GM19463 (cell line): ENCODE results near the gene PRSS53.
"Not testable (repeated sequence)": the region's sequence is repeated elsewhere in the genome, so short reads cannot be mapped to it uniquely, and the experiment has no call there.

ENCODE experiments used
- ATAC-seq: cut with Tn5 transposase; IDR thresholded peaks from one replicate; pipeline ENCODE4 v1.9.1; 2021; ENCODE audit warnings: mild to moderate bottlenecking, moderate library complexity; ENCODE audit not compliant: unreplicated experiment

The PRSS53 gene

GRCh38 chr16:31088459-31089183 lies at the start of gene PRSS53:
PRSS53 (minus strand) TSS chr16:31088943; CDS start chr16:31088809, 134 bp downstream.
- no peak for ATAC-seq

DNA sequence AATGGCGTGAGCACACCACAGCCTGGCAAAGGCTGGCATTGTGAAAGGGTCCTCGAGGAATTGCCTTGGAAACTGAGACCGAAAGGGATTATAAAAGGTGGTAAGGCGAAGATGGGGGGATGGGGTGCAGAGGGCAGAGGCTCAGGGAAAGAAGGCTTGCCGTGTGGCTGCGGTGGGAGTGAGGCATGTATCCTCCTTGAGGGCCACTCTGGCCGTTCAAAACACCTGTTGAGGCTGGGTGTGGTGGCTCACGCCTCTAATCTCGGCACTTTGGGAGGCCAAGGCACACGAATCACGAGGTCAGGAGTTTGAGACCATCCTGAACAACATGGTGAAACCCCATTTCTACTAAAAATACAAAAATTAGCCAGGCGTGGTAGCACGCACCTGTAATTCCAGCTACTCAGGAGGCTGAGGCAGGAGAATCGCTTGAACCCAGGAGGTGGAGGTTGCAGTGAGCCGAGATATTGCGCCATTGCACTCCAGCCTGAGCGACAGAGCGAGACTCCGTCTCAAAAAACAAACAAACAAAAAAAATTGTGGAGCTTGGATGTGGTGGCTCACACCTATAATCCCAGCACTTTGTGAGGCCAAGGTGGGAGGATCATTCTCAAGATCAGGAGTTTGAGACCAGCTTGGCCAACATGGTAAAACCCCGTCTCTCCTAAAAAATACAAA lies 48.2 kb upstream of the PRSS53 start:
- not testable (repeated sequence) for ATAC-seq

DNA sequence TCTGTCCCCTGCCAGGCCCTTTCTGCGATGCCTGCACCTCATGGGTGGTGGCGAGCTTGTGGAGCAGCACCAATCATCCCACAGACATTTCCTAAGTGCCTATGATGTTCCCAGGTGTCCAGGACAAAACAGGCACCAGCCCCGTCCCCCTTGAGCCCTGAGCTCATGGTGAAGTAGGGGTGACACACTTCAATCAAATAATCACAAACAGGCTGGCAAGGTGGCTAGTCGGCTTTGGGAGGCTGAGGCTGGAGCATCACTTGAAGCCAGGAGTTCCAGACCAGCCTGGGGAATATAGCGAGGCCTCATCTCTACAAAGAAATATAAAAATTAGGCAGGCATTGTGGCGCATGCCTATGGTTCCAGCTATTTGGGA lies 47.5 kb upstream of the PRSS53 start:
- no peak for ATAC-seq

DNA sequence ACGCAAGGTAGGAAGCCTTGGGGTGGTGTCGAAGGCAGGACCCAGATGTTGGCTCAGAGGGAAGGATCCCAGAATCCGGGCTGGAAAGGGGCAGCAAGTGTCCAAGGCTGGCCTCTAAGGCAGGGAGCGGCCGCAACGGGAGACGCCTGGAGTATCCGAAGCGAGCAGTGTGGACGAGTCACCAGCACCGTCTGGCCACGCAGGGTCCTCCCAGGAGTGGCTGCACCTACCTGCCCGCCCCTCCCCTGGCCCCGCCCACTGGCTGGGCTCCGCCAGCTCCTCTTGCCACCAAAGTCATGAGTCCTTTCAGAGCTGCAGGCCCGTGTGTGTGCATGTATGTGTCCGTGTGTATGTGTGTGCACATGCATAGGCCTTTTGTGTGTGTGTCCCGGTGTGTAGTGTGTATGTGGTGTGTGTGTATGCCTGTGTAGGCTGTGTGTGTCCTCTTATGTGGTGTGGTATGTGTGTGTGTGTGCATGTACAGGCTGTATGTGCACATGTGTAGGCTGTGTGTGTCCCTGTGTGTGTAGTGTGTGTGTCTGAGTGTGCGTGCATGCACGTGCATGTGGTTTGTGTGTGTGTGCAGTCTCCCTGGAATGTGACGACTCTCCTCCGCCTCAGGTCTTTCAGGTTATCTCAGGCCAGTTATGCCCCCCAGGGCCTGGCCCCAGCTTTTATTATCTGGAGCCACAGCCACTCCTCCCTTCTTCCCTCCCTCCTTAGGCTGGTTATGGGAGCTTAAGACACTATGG lies 47.0 kb upstream of the PRSS53 start, which contains the start of gene PRSS8:
PRSS8 (minus strand) TSS at position 193 of the 752 bp plus-strand sequence. CDS start 229 bp downstream, outside the sequence.
- no peak for ATAC-seq

DNA sequence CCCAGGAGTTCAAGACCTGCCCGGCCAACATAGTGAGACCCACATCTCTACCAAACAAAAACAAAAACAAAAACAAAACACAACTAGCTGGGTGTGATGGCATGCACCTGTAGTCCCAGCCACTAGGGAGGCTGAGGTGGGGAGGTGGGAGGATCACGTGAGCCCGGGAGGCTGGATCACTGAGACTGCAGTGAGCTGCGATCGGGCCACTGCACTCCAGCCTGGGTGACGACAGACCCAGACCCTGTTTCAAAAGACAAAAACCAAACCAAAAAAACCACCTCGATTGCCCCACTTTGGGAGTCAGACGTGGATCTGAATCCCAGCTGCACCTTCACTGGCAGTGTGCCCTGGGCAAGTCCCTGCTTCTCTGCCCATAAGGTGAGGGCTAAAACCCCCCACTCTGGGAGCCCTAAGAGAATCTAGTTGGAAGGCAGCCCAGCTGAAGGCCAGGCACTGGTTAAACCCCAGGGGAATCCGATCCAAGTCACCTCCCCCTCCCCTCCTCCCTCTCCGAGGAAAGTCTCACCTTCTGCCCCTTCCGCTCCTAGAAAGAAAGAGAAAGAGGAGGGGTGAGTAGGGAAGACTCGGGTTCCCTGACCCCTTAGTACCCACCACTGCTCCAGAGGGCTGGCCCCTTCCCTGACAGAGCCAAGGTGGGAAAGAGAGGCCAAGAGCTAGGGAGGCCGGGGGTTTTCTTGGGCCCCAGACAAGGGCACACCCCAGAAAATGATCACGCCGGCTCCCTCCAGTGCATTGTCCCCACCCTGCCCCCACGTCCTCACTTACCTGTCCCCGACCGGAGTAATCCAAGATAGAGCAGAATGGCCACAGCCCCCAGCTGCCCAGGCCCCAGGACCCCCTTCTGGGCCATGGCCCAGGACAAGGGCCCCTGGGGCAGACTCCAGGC lies 46.1 kb upstream of the PRSS53 start:
- no peak for ATAC-seq

DNA sequence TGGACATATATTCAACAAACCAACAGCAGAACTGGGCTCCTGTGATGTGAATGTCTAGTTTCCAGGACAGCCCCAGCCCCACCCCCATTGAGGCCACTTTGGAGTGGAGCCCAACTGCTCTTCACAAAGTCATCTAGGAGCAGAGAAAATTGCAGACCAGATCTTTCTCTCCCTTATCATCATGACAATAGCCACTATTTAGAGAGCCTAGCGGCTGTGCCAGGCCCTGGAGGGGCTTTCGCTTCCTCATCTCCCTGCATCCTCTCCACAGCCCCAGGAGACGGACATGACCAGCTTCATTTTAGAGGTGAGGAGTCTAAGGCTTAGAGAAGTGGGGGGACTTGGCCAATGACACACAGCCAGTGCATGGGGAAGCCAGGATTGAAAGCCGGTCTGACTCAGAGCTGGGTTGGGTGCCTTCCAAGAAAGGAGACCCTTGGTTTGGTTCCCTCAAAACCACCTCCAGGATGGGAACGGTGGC lies 45.4 kb upstream of the PRSS53 start:
- no peak for ATAC-seq

- no peak for ATAC-seq
Measured at GRCh38 chr16:31133046-31133501, 44.3 kb upstream of the PRSS53 start.

DNA sequence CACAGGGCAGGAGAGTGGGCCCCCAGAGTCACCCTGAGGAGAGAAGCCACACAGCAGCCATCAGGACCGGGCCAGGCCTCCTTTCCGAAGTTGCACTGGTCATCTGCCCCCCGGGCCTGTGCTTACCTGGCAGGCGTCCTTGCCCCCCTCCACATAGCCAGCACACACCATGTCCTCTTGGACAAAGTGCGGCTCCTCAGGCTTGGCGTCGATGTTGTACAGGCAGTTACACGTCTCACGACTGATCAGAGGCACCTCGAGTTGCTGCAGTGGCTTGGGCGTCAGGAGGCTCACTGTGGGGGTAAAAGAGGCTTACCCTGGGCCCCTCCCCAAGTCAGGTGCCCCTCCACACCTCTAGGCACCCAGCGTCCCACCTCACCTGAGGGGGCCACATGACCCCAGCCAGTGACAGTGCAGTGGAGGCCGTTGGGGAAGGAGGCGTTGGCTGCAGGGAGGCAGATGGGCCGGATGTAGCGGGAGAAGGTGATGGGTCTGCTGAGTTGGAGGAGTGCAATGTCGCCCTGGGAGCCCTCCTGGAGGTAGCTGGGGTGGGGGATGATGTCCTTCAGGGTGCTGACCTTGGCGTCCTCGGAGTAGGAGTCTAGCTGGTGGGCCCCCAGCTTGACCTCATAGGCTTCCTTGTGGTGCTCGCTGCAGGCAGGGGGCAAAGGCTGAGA lies 43.7 kb upstream of the PRSS53 start:
- no peak for ATAC-seq

- no peak for ATAC-seq
Measured at GRCh38 chr16:31131841-31132271, 43.1 kb upstream of the PRSS53 start.

DNA sequence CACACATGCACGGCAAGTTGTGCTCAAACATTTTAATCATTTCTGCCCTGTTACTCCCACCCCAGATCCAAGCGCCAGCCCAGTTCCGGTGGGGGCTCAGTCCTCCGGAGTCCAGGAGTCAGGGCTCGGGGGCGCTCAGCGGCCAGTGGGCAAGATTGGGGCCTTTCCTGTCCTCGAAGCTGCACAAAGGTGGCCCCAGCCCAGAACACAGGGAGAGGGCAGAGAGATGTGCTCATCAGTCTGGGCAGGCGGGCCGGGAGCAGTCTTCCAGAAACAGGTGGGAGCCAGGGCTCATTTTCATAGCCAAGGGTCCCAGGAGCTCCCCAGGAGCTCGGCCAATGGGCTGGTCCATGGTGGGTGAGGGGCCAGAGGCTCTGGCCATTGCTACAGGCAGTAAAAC lies 42.7 kb upstream of the PRSS53 start:
- ATAC-seq: no peak

DNA sequence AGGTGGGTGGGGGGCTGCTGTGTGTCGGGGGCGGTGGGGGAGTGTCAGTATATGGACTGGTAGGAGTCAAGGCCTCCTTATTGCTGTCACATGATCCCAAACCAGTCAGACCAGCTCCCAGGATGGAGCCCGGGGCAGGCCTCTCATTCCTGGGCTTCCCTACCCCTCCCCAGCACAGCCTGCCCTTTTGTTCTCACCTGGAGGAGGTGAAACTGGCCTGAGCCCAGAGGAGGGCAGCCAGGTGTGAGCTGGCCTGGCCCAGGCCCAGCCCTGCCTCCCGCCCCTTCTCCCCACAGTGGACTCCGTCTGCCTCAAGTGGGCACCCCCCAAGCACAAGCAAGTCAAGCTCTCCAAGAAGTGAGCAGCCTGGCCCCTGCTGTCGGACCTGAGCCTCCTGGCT lies 42.2 kb upstream of the PRSS53 start:
- ATAC-seq: no peak

- no peak for ATAC-seq
Measured at GRCh38 chr16:31130336-31130891, 41.7 kb upstream of the PRSS53 start.

- no peak for ATAC-seq
Measured at GRCh38 chr16:31129568-31130335, 41.0 kb upstream of the PRSS53 start.

DNA sequence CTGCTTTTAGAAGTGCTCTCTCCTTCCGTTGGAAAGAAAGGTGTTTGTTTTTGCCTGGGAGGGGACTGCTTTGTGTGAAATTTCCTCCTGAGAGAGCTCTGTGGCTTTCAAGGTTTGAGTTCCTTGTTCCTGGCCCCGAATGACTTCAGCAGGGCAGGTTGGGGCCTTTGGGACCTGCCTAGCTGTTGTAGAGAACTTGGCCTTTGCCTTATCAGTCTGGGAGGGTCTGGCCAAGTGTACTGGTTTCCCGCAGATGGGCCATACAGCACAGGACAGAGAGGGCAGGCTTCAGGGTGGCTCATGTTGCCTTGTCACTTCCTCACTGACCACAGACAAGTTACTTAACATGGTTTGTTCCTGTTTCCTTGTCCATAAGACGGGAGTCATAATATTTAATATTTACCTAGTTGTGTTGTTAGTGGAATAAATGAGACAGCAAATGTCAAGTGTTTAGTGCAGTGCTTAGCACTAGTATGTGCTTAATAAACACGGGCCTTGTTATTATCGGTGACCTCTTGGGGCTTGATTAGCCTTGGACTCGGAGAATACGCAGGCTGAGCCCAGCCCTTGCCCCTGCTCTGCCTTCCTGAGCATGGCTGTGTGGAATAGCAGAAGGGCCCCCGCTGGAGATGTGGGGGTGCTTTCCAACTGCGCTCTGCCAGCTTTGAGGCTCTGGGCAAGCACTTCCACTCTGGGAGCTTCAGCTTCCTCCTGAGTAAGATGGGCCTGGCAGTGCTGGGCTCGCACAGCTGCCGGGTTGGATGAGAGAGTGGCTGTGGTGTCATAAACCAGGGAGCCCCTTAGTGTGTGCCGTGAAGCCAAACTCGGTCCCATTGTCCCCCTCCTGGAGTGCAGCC lies 40.2 kb upstream of the PRSS53 start:
- no peak for ATAC-seq

DNA sequence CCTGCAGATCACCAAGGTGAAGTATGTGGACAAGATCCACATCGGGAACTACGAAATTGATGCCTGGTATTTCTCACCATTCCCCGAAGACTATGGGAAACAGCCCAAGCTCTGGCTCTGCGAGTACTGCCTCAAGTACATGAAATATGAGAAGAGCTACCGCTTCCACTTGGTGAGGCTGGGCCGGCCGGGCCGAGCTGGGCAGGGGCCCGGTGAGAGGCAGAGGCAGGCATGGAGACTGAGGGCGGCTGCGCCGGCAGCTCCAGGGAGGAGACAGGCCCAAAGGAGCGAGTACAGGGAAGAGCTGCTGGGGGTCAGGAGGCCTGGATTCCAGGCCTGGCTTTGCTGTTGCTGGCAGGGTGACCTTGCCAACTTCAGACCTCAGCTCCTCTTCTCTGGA lies 38.4 kb upstream of the PRSS53 start:
- no peak for ATAC-seq

DNA sequence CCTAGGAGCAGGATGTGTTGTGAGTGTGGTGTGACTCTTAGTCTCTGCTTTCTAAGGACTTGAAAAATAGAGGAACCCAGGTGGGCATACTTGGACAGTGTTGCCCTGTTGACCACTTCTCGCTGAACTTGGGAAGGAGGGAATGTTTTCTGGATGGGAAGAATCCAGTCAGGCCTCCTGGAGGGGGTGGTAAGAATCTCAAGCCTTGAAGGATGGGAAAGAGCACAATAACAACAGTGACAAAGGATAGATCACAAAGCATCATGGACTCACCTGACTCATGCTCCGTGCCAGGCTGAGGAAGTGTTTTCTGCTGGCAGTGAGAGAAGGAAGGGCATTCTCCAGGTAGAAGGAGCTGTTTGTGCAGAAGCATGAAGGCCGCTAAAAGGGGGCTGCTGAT lies 37.1 kb upstream of the PRSS53 start:
- no peak for ATAC-seq

DNA sequence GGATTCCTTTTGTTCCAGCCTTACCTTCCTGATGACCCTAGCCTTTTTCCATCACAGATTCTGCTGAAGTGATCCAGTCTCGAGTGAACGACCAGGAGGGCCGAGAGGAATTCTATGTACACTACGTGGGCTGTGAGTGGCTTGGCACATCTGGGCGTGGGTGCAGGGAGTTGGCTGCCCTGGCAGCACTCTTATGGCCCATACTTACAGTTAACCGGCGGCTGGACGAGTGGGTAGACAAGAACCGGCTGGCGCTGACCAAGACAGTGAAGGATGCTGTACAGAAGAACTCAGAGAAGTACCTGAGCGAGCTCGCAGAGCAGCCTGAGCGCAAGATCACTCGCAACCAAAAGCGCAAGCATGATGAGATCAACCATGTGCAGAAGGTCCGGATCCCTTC lies 31.4 kb upstream of the PRSS53 start:
- no peak for ATAC-seq
